ENCODE data around the gene SAFB. TPM values are rescaled to one million over a fixed set of nuclear protein-coding genes. Genes with fewer than 3 reads are reported as not detected.

SAFB gene
- total RNA-seq, 2 donors from 2014 or later = 130 to 153 TPM

DNA sequence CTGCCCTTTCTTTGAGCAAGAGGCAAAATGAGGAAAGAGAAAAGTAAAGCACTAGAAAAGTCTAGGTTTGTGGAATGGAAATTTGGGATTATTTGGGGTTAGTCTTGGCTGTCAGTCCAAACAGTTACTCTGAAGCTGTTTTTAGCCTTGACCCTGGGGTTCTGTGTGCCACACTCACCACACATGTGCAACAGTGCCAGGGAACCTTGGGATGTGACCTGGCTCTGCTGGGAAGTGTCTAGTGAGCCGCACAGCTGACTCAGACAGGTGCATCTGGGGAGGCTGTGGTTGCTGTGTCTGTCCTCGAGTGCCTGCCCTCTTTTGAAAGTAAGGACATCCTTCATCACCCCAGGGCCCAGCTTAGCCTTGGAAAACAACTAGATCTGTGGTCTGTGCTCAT lies 41.6 kb downstream of the SAFB start:
- no peak overlapping the region for H3K4me3 ChIP-seq (ENCODE audit: low read length)
- TF ChIP-seq, protein P1, sequence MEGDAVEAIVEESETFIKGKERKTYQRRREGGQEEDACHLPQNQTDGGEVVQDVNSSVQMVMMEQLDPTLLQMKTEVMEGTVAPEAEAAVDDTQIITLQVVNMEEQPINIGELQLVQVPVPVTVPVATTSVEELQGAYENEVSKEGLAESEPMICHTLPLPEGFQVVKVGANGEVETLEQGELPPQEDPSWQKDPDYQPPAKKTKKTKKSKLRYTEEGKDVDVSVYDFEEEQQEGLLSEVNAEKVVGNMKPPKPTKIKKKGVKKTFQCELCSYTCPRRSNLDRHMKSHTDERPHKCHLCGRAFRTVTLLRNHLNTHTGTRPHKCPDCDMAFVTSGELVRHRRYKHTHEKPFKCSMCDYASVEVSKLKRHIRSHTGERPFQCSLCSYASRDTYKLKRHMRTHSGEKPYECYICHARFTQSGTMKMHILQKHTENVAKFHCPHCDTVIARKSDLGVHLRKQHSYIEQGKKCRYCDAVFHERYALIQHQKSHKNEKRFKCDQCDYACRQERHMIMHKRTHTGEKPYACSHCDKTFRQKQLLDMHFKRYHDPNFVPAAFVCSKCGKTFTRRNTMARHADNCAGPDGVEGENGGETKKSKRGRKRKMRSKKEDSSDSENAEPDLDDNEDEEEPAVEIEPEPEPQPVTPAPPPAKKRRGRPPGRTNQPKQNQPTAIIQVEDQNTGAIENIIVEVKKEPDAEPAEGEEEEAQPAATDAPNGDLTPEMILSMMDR (conservative IDR thresholded peaks at IDR 0.05) = no peak
- H3K9me3 ChIP-seq (ENCODE audit: control insufficient read depth, low read length) = no peaks in the 10 kb centered on the region
- Mint-ChIP-seq H3K4me1 (peaks cover 6% of the 10 kb centered on the region), H3K9me3 (no peaks in the 10 kb centered on the region), H3K27ac (no peak overlapping the region), H3K27me3 (ENCODE audit: insufficient read depth) (no peaks in the 10 kb centered on the region), H3K36me3 (ENCODE audit: low read depth) (peaks cover 80% of the 10 kb centered on the region), H3K4me3 (no peak overlapping the region)
- no peak overlapping the region for H3K27ac ChIP-seq (ENCODE audit: low read depth, low read length)
- no peaks in the 10 kb centered on the region for H3K4me1 ChIP-seq (ENCODE audit: control insufficient read depth, insufficient read depth, low read length)
- WGBS, 2 experiments (ENCODE audit: insufficient coverage in 1 of 2, insufficient read length in 1 of 2) = 92 to 100% methylated on average over 2 of the region's 2 CpGs
- no peak for DNase-seq
- no peak overlapping the region for H3K9ac ChIP-seq (ENCODE audit: extremely low read depth, low read length, poor library complexity, severe bottlenecking)
- H3K36me3 ChIP-seq (ENCODE audit: control insufficient read depth, insufficient read depth, low read length) = peaks cover 90% of the 10 kb centered on the region
- H3K27me3 ChIP-seq (ENCODE audit: control insufficient read depth, insufficient read depth, low read length, poor library complexity, severe bottlenecking) = no peaks in the 10 kb centered on the region

DNA sequence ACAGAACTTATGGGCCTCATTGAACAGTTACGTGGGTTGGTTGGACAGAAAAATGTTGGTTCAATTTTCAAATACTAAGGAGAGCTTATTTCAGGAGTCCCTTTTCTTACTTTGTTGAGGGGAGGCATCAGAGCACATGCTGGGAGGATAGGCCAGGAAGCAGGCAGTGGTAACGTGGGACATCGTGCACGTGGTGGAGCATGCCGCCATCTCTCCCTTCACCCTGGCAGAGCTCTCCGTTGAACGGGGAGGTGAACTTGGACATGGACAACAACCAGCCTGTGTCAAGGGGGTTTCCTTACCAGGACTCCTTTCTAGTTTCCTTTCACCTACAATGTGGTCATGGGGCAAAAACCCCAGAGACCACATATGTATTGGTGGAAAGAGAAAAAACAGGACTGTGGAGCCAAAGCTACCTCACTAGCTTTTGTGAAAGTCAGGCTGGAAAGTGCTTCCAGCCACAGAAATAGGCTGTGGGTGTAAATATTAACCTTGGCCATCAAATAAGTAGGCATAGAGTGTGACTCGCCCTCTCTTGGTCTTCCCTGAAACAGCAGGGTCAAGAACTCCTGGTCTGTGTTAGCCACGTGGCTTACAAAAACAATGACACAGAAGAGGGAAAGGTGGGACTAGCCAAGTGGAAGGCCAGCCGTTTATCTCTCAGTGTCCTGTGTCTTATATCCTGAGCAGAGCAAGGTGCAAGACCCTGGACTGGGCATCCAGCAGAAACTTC lies 43.1 kb downstream of the SAFB start:
- TF ChIP-seq, protein P1 (conservative IDR thresholded peaks at IDR 0.05) = peak; percentile 36
- Mint-ChIP-seq H3K4me3 (no peak overlapping the region), H3K9me3 (no peaks in the 10 kb centered on the region), H3K27me3 (ENCODE audit: insufficient read depth) (no peaks in the 10 kb centered on the region), H3K36me3 (ENCODE audit: low read depth) (peaks cover 80% of the 10 kb centered on the region), H3K27ac (peak overlapping the region; percentile 32), H3K4me1 (peaks cover 6% of the 10 kb centered on the region)
- no peak for DNase-seq
- H3K9ac ChIP-seq (ENCODE audit: extremely low read depth, low read length, poor library complexity, severe bottlenecking) = no peak overlapping the region
- H3K4me1 ChIP-seq (ENCODE audit: control insufficient read depth, insufficient read depth, low read length) = no peaks in the 10 kb centered on the region
- H3K27ac ChIP-seq (ENCODE audit: low read depth, low read length) = no peak overlapping the region
- peaks cover 90% of the 10 kb centered on the region for H3K36me3 ChIP-seq (ENCODE audit: control insufficient read depth, insufficient read depth, low read length)
- H3K27me3 ChIP-seq (ENCODE audit: control insufficient read depth, insufficient read depth, low read length, poor library complexity, severe bottlenecking) = no peaks in the 10 kb centered on the region
- H3K9me3 ChIP-seq (ENCODE audit: control insufficient read depth, low read length) = no peaks in the 10 kb centered on the region
- no peak overlapping the region for H3K4me3 ChIP-seq (ENCODE audit: low read length)
- 93 to 95% methylated on average over 4 to 10 of the region's 10 CpGs for WGBS, 2 experiments (ENCODE audit: insufficient coverage in 1 of 2, insufficient read length in 1 of 2)

DNA sequence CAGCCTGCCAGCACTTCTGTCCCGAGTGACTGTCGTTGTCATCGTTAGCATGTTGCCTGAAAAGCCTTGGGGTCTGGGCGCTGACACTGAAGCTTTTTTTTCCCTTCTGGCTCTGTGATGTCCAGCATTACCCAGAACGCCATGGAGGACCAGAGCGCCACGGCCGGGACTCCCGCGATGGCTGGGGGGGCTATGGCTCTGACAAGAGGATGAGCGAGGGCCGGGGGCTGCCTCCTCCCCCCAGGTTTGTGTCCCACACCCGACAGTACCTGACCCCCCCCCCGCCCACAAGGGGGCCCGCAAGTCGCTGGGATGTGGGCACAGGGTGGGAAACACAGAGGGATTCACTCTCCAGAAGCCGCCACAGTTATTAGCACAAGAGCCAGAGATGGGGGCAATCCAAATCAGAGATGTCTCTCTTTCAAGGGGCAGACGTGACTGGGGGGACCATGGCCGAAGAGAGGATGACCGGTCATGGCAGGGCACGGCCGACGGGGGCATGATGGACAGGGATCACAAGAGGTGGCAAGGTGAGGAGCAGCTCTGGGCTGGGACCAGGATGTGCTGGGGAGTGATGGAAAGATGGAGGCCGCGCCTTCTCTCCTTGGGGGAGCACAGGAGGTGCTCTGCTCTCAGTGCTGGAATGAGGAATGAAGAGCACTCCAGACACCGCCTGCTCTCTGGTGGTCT lies 44.2 kb downstream of the SAFB start:
- Mint-ChIP-seq H3K36me3 (ENCODE audit: low read depth) (peaks cover 79% of the 10 kb centered on the region), H3K4me1 (peaks cover 6% of the 10 kb centered on the region), H3K27me3 (ENCODE audit: insufficient read depth) (no peaks in the 10 kb centered on the region), H3K27ac (peak overlapping the region; percentile 85), H3K4me3 (no peak overlapping the region), H3K9me3 (no peaks in the 10 kb centered on the region)
- H3K9ac ChIP-seq (ENCODE audit: extremely low read depth, low read length, poor library complexity, severe bottlenecking) = no peak overlapping the region
- TF ChIP-seq, protein P1 (conservative IDR thresholded peaks at IDR 0.05) = no peak
- 93 to 96% methylated on average over 12 to 25 of the region's 26 CpGs for WGBS, 2 experiments (ENCODE audit: insufficient coverage in 1 of 2, insufficient read length in 1 of 2)
- no peaks in the 10 kb centered on the region for H3K9me3 ChIP-seq (ENCODE audit: control insufficient read depth, low read length)
- peak; percentile 44 for DNase-seq
- H3K4me3 ChIP-seq (ENCODE audit: low read length) = no peak overlapping the region
- no peaks in the 10 kb centered on the region for H3K4me1 ChIP-seq (ENCODE audit: control insufficient read depth, insufficient read depth, low read length)
- H3K27me3 ChIP-seq (ENCODE audit: control insufficient read depth, insufficient read depth, low read length, poor library complexity, severe bottlenecking) = no peaks in the 10 kb centered on the region
- H3K36me3 ChIP-seq (ENCODE audit: control insufficient read depth, insufficient read depth, low read length) = peaks cover 84% of the 10 kb centered on the region
- no peak overlapping the region for H3K27ac ChIP-seq (ENCODE audit: low read depth, low read length)
